ENCODE results near the gene UNKL.

DNA sequence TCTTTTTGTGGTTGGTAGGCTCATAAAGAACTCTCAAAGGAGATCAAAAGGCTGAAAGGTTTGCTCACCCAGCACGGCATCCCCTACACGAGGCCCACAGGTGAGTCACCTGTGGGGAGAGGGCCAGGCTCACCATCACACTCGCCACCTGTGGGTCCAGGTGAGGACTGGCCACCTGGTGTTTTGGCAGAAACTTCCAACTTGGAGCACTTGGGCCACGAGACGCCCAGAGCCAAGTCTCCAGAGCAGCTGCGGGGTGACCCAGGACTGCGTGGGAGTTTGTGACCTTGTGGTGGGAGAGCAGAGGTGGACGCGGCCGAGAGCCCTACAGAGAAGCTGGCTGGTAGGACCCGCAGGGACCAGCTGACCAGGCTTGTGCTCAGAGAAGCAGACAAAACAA is 51.7 kb downstream of the UNKL start:
- TF ChIP-seq CTCF (IDR thresholded peaks at IDR 0.05): no peak
- no peak for TF ChIP-seq EZH2phosphoT487 (IDR thresholded peaks at IDR 0.05)
- no peak for TF ChIP-seq EZH2 (IDR thresholded peaks at IDR 0.05)

All from neural progenitor cell (in vitro differentiated cells).